Smooth muscle cell (in vitro differentiated cells): ENCODE results near the gene OR5P2. TPM values are rescaled to one million over a fixed set of nuclear protein-coding genes. Genes with fewer than 3 reads are reported as not detected.
"Not testable (repeated sequence)": the region's sequence is repeated elsewhere in the genome, so short reads cannot be mapped to it uniquely, and the experiment has no call there.

Experiments used
- DNase-seq: peaks from one replicate; lab custom pipeline; 2025; ENCODE audit not compliant: unreplicated experiment; lab: John Stamatoyannopoulos, UW
- H2AFZ ChIP-seq: fragments of 200-600 bp; sonication (generic); 2 replicates; pipeline ENCODE4 v1.6.0; 2016; ENCODE audit warnings: antibody characterized with exemption, low read depth, mild to moderate bottlenecking
- H3F3A ChIP-seq: fragments of 200-600 bp; sonication (generic); 2 replicates; pipeline ENCODE4 v1.6.0; 2017; ENCODE audit warnings: antibody characterized with exemption, low read depth
- H3K27ac ChIP-seq: fragments of 200-600 bp; sonication (generic); 2 replicates; pipeline ENCODE4 v1.5.1; 2016; ENCODE audit warnings: low read depth, mild to moderate bottlenecking
- H3K27me3 ChIP-seq: fragments of 200-600 bp; sonication (generic); 2 replicates; pipeline ENCODE4 v1.6.1; 2016; ENCODE audit warnings: low read depth, mild to moderate bottlenecking
- H3K36me3 ChIP-seq: fragments of 200-600 bp; sonication (generic); 2 replicates; pipeline ENCODE4 v1.5.1; 2016; ENCODE audit warnings: low read depth
- H3K4me1 ChIP-seq: fragments of 200-600 bp; sonication (generic); 2 replicates; pipeline ENCODE4 v1.5.1; 2016; ENCODE audit warnings: low read depth
- H3K4me2 ChIP-seq: fragments of 200-600 bp; sonication (generic); 2 replicates; pipeline ENCODE4 v1.6.0; 2016; ENCODE audit warnings: mild to moderate bottlenecking
- H3K4me3 ChIP-seq: fragments of 200-600 bp; sonication (generic); 2 replicates; pipeline ENCODE4 v1.5.1; 2016; ENCODE audit warnings: mild to moderate bottlenecking
- H3K79me2 ChIP-seq: fragments of 200-600 bp; sonication (generic); 2 replicates; pipeline ENCODE4 v1.6.0; 2016; ENCODE audit warnings: low read depth, mild to moderate bottlenecking
- H3K9ac ChIP-seq: fragments of 200-600 bp; sonication (generic); 2 replicates; pipeline ENCODE4 v1.6.0; 2016; ENCODE audit warnings: low read depth
- H3K9me3 ChIP-seq: fragments of 200-600 bp; sonication (generic); replicated peaks from 2 replicates; pipeline ENCODE4 v1.5.1; 2016; ENCODE audit warnings: low read depth
- H4K20me1 ChIP-seq: fragments of 200-600 bp; sonication (generic); 2 replicates; pipeline ENCODE4 v1.6.0; 2016; ENCODE audit warnings: low read depth
- CTCF ChIP-seq: fragments of 200-600 bp; sonication (generic); IDR thresholded peaks from 2 replicates; pipeline ENCODE4 v1.5.1; 2017; ENCODE audit warnings: borderline replicate concordance, mild to moderate bottlenecking, antibody characterized with exemption; ENCODE audit not compliant: insufficient read depth, poor library complexity, severe bottlenecking
- WGBS: methylation state at CpG from one replicate; pipeline ENCODE4 v1.1.7; 2016; ENCODE audit warnings: low lambda C conversion rate; 5-methylcytosine and 5-hydroxymethylcytosine counted together
- polyA plus RNA-seq: library from polyadenylated mRNA; unstranded; fragments of >200 nt; fragmentation: Nextera tagmentation; extraction: Ambion mirVana; gene quantifications from 2 replicates; pipeline ENCODE4 v1.2.1, GENCODE V29; 2016
- total RNA-seq: library from RNA; depleted of rRNA; stranded (reverse); fragments of >200 nt; gene quantifications from 2 replicates; pipeline ENCODE4 v1.2.3, GENCODE V29; 2014

Gene OR5P2
- total and polyA plus RNA-seq, 2 experiments from 2014 or later, result 0.76 TPM; not detected in 1

- H3K4me3 ChIP-seq, result no peak overlapping the region
- H4K20me1 ChIP-seq, result no peaks in the 10 kb centered on the region
- no peak overlapping the region for H3K9ac ChIP-seq
- WGBS, result 89% methylated on average over 2 of the region's 2 CpGs
- H3F3A ChIP-seq, result no peaks in the 10 kb centered on the region
- DNase-seq, result no peak
- H3K27me3 ChIP-seq, result no peaks in the 10 kb centered on the region
- no peak overlapping the region for H3K27ac ChIP-seq
- H3K9me3 ChIP-seq, result no peaks in the 10 kb centered on the region
- H3K36me3 ChIP-seq, result no peaks in the 10 kb centered on the region
- no peaks in the 10 kb centered on the region for H3K4me1 ChIP-seq
- no peak for TF ChIP-seq CTCF
- H3K4me2 ChIP-seq, result no peak overlapping the region
- H3K79me2 ChIP-seq, result no peaks in the 10 kb centered on the region
- H2AFZ ChIP-seq, result no peak overlapping the region
Observed at GRCh38 chr11:7840578-7840977, 43.8 kb upstream of the OR5P2 start.

GRCh38 chr11:7833527-7833926 lies 36.8 kb upstream of the OR5P2 start:
- no peak overlapping the region for H2AFZ ChIP-seq

GRCh38 chr11:7830740-7831139 lies 34.0 kb upstream of the OR5P2 start, which contains the start of gene OR5P3:
Gene OR5P3 (minus strand): TSS chr11:7830840.
- Histone ChIP-seq H3F3A (no peaks in the 10 kb centered on the region), H4K20me1 (no peaks in the 10 kb centered on the region), H3K4me2 (no peak within 1 kb of the TSS), H2AFZ (no peak within 1 kb of the TSS), H3K4me3 (no peak within 1 kb of the TSS), H3K36me3 (no peaks in the 10 kb centered on the region), H3K27ac (no peak within 1 kb of the TSS), H3K79me2 (no peaks in the 10 kb centered on the region), H3K27me3 (no peaks in the 10 kb centered on the region), H3K9me3 (no peaks in the 10 kb centered on the region), H3K9ac (no peak within 1 kb of the TSS), H3K4me1 (no peaks in the 10 kb centered on the region)
- no peak for TF ChIP-seq CTCF
- DNase-seq, result no peak

More at GRCh38 chr11:7833527-7833926, 36.8 kb upstream of the OR5P2 start:
- H3K9me3 ChIP-seq, result no peaks in the 10 kb centered on the region
- no peak overlapping the region for H3K4me2 ChIP-seq
- H3K9ac ChIP-seq, result no peak overlapping the region
- TF ChIP-seq CTCF, result no peak
- no peak overlapping the region for H3K4me3 ChIP-seq
- DNase-seq, result no peak
- no peak overlapping the region for H3K27ac ChIP-seq
- H3K79me2 ChIP-seq, result no peaks in the 10 kb centered on the region
- H4K20me1 ChIP-seq, result no peaks in the 10 kb centered on the region
- H3K36me3 ChIP-seq, result no peaks in the 10 kb centered on the region
- H3F3A ChIP-seq, result no peaks in the 10 kb centered on the region
- H3K27me3 ChIP-seq, result no peaks in the 10 kb centered on the region
- H3K4me1 ChIP-seq, result no peaks in the 10 kb centered on the region

- no peaks in the 10 kb centered on the region for H3K27me3 ChIP-seq
- H2AFZ ChIP-seq, result no peak overlapping the region
- WGBS, result 83% methylated on average over 3 of the region's 3 CpGs
- no peaks in the 10 kb centered on the region for H3K79me2 ChIP-seq
- H3K4me2 ChIP-seq, result no peak overlapping the region
- H3K9ac ChIP-seq, result no peak overlapping the region
- H3K4me3 ChIP-seq, result no peak overlapping the region
- TF ChIP-seq CTCF, result no peak
- no peaks in the 10 kb centered on the region for H3F3A ChIP-seq
- no peaks in the 10 kb centered on the region for H3K36me3 ChIP-seq
- no peak for DNase-seq
- no peaks in the 10 kb centered on the region for H3K9me3 ChIP-seq
- H3K27ac ChIP-seq, result no peak overlapping the region
- H3K4me1 ChIP-seq, result no peaks in the 10 kb centered on the region
- H4K20me1 ChIP-seq, result no peaks in the 10 kb centered on the region
Observed at GRCh38 chr11:7826324-7826723, 29.6 kb upstream of the OR5P2 start.

- not testable (repeated sequence) for H4K20me1 ChIP-seq, H3K36me3 ChIP-seq, H3K9me3 ChIP-seq, H3K27me3 ChIP-seq, H3K4me2 ChIP-seq, H3K27ac ChIP-seq, H2AFZ ChIP-seq, H3K4me1 ChIP-seq, H3F3A ChIP-seq, H3K79me2 ChIP-seq, H3K9ac ChIP-seq, H3K4me3 ChIP-seq, DNase-seq
- WGBS, result 90% methylated on average over 3 of the region's 3 CpGs
Observed at GRCh38 chr11:7820417-7820816, 23.7 kb upstream of the OR5P2 start.

GRCh38 chr11:7814897-7815296 lies 18.2 kb upstream of the OR5P2 start:
- not testable (repeated sequence) for H4K20me1 ChIP-seq, DNase-seq, H3F3A ChIP-seq, H2AFZ ChIP-seq, H3K4me2 ChIP-seq, H3K36me3 ChIP-seq, H3K27me3 ChIP-seq, H3K9ac ChIP-seq, H3K4me1 ChIP-seq, H3K79me2 ChIP-seq, H3K9me3 ChIP-seq, H3K4me3 ChIP-seq, H3K27ac ChIP-seq
- WGBS, result 92% methylated on average over 2 of the region's 2 CpGs
